Neural progenitor cell (in vitro differentiated cells): ENCODE results near the gene CHRNA5. TPM values are rescaled to one million over a fixed set of nuclear protein-coding genes. Genes with fewer than 3 reads are reported as not detected.

Experiments
- DNase-seq: peaks from one replicate; pipeline ENCODE4 v3.0.0-alpha.2; 2016; ENCODE audit warnings: low spot score
- H2AFZ ChIP-seq: fragments of 200-600 bp; sonication (generic); replicated peaks from 2 replicates; pipeline ENCODE4 v1.6.1; 2016; ENCODE audit warnings: antibody characterized with exemption
- H3F3A ChIP-seq: fragments of 200-600 bp; sonication (generic); 2 replicates; pipeline ENCODE4 v1.6.1; 2016; ENCODE audit warnings: antibody characterized with exemption, low read depth
- H3K27ac ChIP-seq: fragments of 200-600 bp; sonication (generic); 2 replicates; pipeline ENCODE4 v1.5.1; 2016; ENCODE audit warnings: mild to moderate bottlenecking
- H3K27me3 ChIP-seq: fragments of 200-600 bp; sonication (generic); 2 replicates; pipeline ENCODE4 v1.6.1; 2016; ENCODE audit warnings: mild to moderate bottlenecking, moderate library complexity
- H3K36me3 ChIP-seq: fragments of 200-600 bp; sonication (generic); 2 replicates; pipeline ENCODE4 v1.5.1; 2016
- H3K4me1 ChIP-seq: fragments of 200-600 bp; sonication (generic); 2 replicates; pipeline ENCODE4 v1.6.1; 2016; ENCODE audit warnings: mixed run types
- H3K4me2 ChIP-seq: fragments of 200-600 bp; sonication (generic); 2 replicates; pipeline ENCODE4 v1.6.1; 2016
- H3K4me3 ChIP-seq: fragments of 200-600 bp; sonication (generic); 2 replicates; pipeline ENCODE4 v1.5.1; 2016
- H3K79me2 ChIP-seq: fragments of 200-600 bp; sonication (generic); 2 replicates; pipeline ENCODE4 v1.6.1; 2016; ENCODE audit warnings: low read depth
- H3K9ac ChIP-seq: fragments of 200-600 bp; sonication (generic); 2 replicates; pipeline ENCODE4 v1.6.1; 2016
- H3K9me3 ChIP-seq: fragments of 200-600 bp; sonication (generic); 2 replicates; pipeline ENCODE4 v1.5.1; 2016; ENCODE audit warnings: low read depth
- H4K20me1 ChIP-seq: fragments of 200-600 bp; sonication (generic); 2 replicates; pipeline ENCODE4 v1.6.1; 2016; ENCODE audit warnings: low read depth
- H3K27ac Mint-ChIP-seq: 3 replicates; pipeline ENCODE4 v1.8.0; 2021; ENCODE audit warnings: mixed read lengths
- H3K27me3 Mint-ChIP-seq: 2 replicates; pipeline ENCODE4 v1.8.0; 2022; ENCODE audit warnings: low read depth, mild to moderate bottlenecking, inconsistent platforms, moderate library complexity, mixed read lengths; ENCODE audit not compliant: insufficient read depth
- H3K36me3 Mint-ChIP-seq: 3 replicates; pipeline ENCODE4 v1.8.0; 2021; ENCODE audit warnings: mixed read lengths
- H3K4me1 Mint-ChIP-seq: 3 replicates; pipeline ENCODE4 v1.8.0; 2021; ENCODE audit warnings: mixed read lengths
- H3K4me3 Mint-ChIP-seq: 3 replicates; pipeline ENCODE4 v1.8.0; 2021; ENCODE audit warnings: mild to moderate bottlenecking, moderate library complexity, mixed read lengths
- H3K9me3 Mint-ChIP-seq: 3 replicates; pipeline ENCODE4 v1.8.0; 2020; ENCODE audit warnings: mixed read lengths
- CTCF ChIP-seq: fragments of 200-600 bp; sonication (generic); IDR thresholded peaks from 2 replicates; pipeline ENCODE4 v1.5.1; 2017; ENCODE audit warnings: antibody characterized with exemption, mild to moderate bottlenecking
- EZH2 ChIP-seq: fragments of 200-600 bp; sonication (generic); IDR thresholded peaks from 2 replicates; pipeline ENCODE4 v1.6.1; 2017; ENCODE audit warnings: antibody characterized with exemption, mild to moderate bottlenecking, moderate library complexity
- EZH2phosphoT487 ChIP-seq: fragments of 200-600 bp; sonication (generic); IDR thresholded peaks from 2 replicates; pipeline ENCODE4 v1.6.1; 2017; ENCODE audit warnings: antibody characterized with exemption
- total RNA-seq: library from RNA; depleted of rRNA; stranded (reverse); fragments of >200 nt; gene quantifications from 2 replicates; pipeline ENCODE4 v1.2.3, GENCODE V29; 2015; ENCODE audit warnings: low replicate concordance

Gene CHRNA5
- total RNA-seq, 1 donor from 2014 or later = 46.9 TPM

GRCh38 chr15:78618490-78618934 is 53.2 kb downstream of the CHRNA5 start:
- peaks cover 4% of the 10 kb centered on the region for H4K20me1 ChIP-seq
- H3K27me3 ChIP-seq = peaks cover 50% of the 10 kb centered on the region
- H3K27ac ChIP-seq = no peak overlapping the region
- Mint-ChIP-seq H3K27ac (no peak overlapping the region), H3K4me1 (peaks cover 10% of the 10 kb centered on the region), H3K4me3 (peak overlapping the region; percentile 64), H3K9me3 (no peaks in the 10 kb centered on the region), H3K36me3 (no peaks in the 10 kb centered on the region), H3K27me3 (peaks cover 37% of the 10 kb centered on the region)
- no peak overlapping the region for H3K4me2 ChIP-seq
- no peaks in the 10 kb centered on the region for H3K36me3 ChIP-seq
- peaks cover 16% of the 10 kb centered on the region for H3F3A ChIP-seq
- peak; percentile 89 for TF ChIP-seq CTCF
- TF ChIP-seq EZH2phosphoT487 = no peak
- DNase-seq = peak; percentile 90
- no peak overlapping the region for H2AFZ ChIP-seq
- no peaks in the 10 kb centered on the region for H3K4me1 ChIP-seq
- H3K9ac ChIP-seq = no peak overlapping the region
- H3K9me3 ChIP-seq = no peaks in the 10 kb centered on the region
- H3K4me3 ChIP-seq = no peak overlapping the region
- no peaks in the 10 kb centered on the region for H3K79me2 ChIP-seq

- TF ChIP-seq EZH2phosphoT487 = no peak
- TF ChIP-seq CTCF = no peak
- TF ChIP-seq EZH2 = no peak
- no peak overlapping the region for H3K27ac ChIP-seq
- no peaks in the 10 kb centered on the region for H3K9me3 ChIP-seq
- peaks cover 4% of the 10 kb centered on the region for H4K20me1 ChIP-seq
- peak overlapping the region; percentile 73 for H3K4me3 ChIP-seq
- peak overlapping the region; percentile 99 for H2AFZ ChIP-seq
- H3K27me3 ChIP-seq = peaks cover 55% of the 10 kb centered on the region
- peaks cover 16% of the 10 kb centered on the region for H3F3A ChIP-seq
- Mint-ChIP-seq H3K27ac (no peak overlapping the region), H3K4me1 (peaks cover 10% of the 10 kb centered on the region), H3K4me3 (peak overlapping the region; percentile 78), H3K36me3 (no peaks in the 10 kb centered on the region), H3K9me3 (no peaks in the 10 kb centered on the region), H3K27me3 (peaks cover 37% of the 10 kb centered on the region)
- no peak overlapping the region for H3K9ac ChIP-seq
- no peaks in the 10 kb centered on the region for H3K79me2 ChIP-seq
- DNase-seq = peak; percentile 45
- no peaks in the 10 kb centered on the region for H3K4me1 ChIP-seq
- no peaks in the 10 kb centered on the region for H3K36me3 ChIP-seq
- peak overlapping the region; percentile 96 for H3K4me2 ChIP-seq
These were observed 54.0 kb downstream of the CHRNA5 start for GRCh38 chr15:78619022-78619950.

GRCh38 chr15:78620021-78620526 is 54.8 kb downstream of the CHRNA5 start:
- H3K27me3 Mint-ChIP-seq = peaks cover 37% of the 10 kb centered on the region
- no peaks in the 10 kb centered on the region for H3K4me1 ChIP-seq
- no peak overlapping the region for H3K9ac ChIP-seq
- peak overlapping the region; percentile 73 for H3K4me3 ChIP-seq
- H3K4me3 Mint-ChIP-seq = peak overlapping the region; percentile 78
- H3K36me3 Mint-ChIP-seq = no peaks in the 10 kb centered on the region
- H3K27ac ChIP-seq = no peak overlapping the region
- no peaks in the 10 kb centered on the region for H3K9me3 ChIP-seq
- H4K20me1 ChIP-seq = peaks cover 4% of the 10 kb centered on the region
- DNase-seq = peak; percentile 84
- peaks cover 16% of the 10 kb centered on the region for H3F3A ChIP-seq
- no peaks in the 10 kb centered on the region for H3K36me3 ChIP-seq
- peak overlapping the region; percentile 99 for H2AFZ ChIP-seq
- peaks cover 10% of the 10 kb centered on the region for H3K4me1 Mint-ChIP-seq
- H3K9me3 Mint-ChIP-seq = no peaks in the 10 kb centered on the region
- H3K79me2 ChIP-seq = no peaks in the 10 kb centered on the region
- TF ChIP-seq CTCF (peak; percentile 57), EZH2 (peak; percentile 82), EZH2phosphoT487 (no peak)
- H3K27ac Mint-ChIP-seq = no peak overlapping the region
- H3K4me2 ChIP-seq = peak overlapping the region; percentile 96
- peaks cover 55% of the 10 kb centered on the region for H3K27me3 ChIP-seq
